Ovary (tissue), 3 donors: ENCODE measurements around the gene DDX28.

Experiments
- CTCF ChIP-seq, 3 donors: fragments of 450-650 bp in 2 of 3; fragments of 200-600 bp in 1 of 3; IDR thresholded peaks; one replicate each; pipeline versions ENCODE4 v1.5.1 to v1.8.0; 2016 to 2022; ENCODE audit warnings: antibody characterized with exemption in 3 of 3, mild to moderate bottlenecking in 1 of 3
- EP300 ChIP-seq: sonication (generic); formaldehyde crosslinking; IDR thresholded peaks from one replicate; pipeline ENCODE4 v1.6.1; 2017; ENCODE audit warnings: antibody characterized with exemption
- POLR2A ChIP-seq: fragments of 450-650 bp; IDR thresholded peaks from one replicate; pipeline ENCODE4 v1.6.1; 2017; ENCODE audit warnings: antibody characterized with exemption, mild to moderate bottlenecking, moderate library complexity
- donor health status: DM: no; HTN: no; CAD: no.

- TF ChIP-seq CTCF (IDR thresholded peaks at IDR 0.05) (no peak), POLR2A (no peak), EP300 (no peak)
Measured at GRCh38 chr16:68005211-68005610, 17.8 kb downstream of the DDX28 start.
